GM12801 (cell line): Measurements from ENCODE around the gene ATP5F1B.

Experiments
- TF ChIP-seq, protein P1 (sequence below): IDR thresholded peaks from one replicate; pipeline ENCODE4 v1.5.1; 2011; ENCODE audit warnings: control low read depth; ENCODE audit not compliant: insufficient read length; ENCODE audit errors: extremely low read depth

Gene ATP5F1B

DNA sequence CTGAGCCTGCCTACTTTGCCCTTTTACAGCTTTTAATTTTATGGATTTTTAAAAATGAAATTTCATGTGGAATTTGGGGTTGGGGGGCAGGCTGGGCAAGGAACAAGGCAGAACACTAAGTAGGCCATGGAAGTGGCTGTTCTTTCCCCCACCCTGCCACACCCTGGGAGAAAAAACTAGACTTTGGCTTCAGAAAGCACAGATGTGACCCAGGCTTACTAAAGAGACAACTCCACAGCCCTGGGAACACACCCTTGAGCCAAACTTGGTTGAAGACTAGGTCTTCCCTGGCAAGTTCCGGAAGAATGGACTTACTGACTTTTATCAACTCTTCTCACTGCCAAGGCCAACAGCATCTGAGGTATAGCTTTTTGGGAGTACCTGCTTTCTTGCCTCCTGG, 56.0 kb downstream of the ATP5F1B start:
- TF ChIP-seq, protein P1, sequence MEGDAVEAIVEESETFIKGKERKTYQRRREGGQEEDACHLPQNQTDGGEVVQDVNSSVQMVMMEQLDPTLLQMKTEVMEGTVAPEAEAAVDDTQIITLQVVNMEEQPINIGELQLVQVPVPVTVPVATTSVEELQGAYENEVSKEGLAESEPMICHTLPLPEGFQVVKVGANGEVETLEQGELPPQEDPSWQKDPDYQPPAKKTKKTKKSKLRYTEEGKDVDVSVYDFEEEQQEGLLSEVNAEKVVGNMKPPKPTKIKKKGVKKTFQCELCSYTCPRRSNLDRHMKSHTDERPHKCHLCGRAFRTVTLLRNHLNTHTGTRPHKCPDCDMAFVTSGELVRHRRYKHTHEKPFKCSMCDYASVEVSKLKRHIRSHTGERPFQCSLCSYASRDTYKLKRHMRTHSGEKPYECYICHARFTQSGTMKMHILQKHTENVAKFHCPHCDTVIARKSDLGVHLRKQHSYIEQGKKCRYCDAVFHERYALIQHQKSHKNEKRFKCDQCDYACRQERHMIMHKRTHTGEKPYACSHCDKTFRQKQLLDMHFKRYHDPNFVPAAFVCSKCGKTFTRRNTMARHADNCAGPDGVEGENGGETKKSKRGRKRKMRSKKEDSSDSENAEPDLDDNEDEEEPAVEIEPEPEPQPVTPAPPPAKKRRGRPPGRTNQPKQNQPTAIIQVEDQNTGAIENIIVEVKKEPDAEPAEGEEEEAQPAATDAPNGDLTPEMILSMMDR = no peak
